SK-N-SH treated with all-trans-retinoic acid at 6 μM for 48 hours (cell line): ENCODE data around the gene TOGARAM1.

ENCODE experiments used
- ATAC-seq: fragments of 200-7000 bp; cut with Tn5 transposase; 3 replicates; pipeline ENCODE4 v1.9.1; 2020; ENCODE audit warnings: mild to moderate bottlenecking, moderate library complexity
- ARNTL ChIP-seq: fragments of 450-650 bp; formaldehyde crosslinking; IDR thresholded peaks from 2 replicates; pipeline ENCODE4 v1.5.0; 2020; ENCODE audit warnings: low read depth, mild to moderate bottlenecking, moderate library complexity, borderline replicate concordance
- BACH2 ChIP-seq: fragments of 250-450 bp; sonication (Bioruptor Pico); IDR thresholded peaks from 2 replicates; pipeline ENCODE4 v1.9.0; 2021; ENCODE audit warnings: mild to moderate bottlenecking, borderline replicate concordance
- CSDC2 ChIP-seq: fragments of 250-450 bp; sonication (Bioruptor Pico); IDR thresholded peaks from 2 replicates; pipeline ENCODE4 v1.5.0; 2020; ENCODE audit warnings: mild to moderate bottlenecking, moderate library complexity
- CSRNP3 ChIP-seq: fragments of 250-450 bp; sonication (Bioruptor Pico); IDR thresholded peaks from 2 replicates; pipeline ENCODE4 v1.5.1; 2021; ENCODE audit warnings: mild to moderate bottlenecking, moderate library complexity
- ESRRG ChIP-seq: fragments of 250-450 bp; sonication (Bioruptor Pico); IDR thresholded peaks from 2 replicates; pipeline ENCODE4 v1.6.1; 2021; ENCODE audit warnings: mild to moderate bottlenecking
- GLIS3 ChIP-seq: fragments of 250-450 bp; sonication (Bioruptor Pico); IDR thresholded peaks from 2 replicates; pipeline ENCODE4 v1.5.0; 2020; ENCODE audit warnings: mild to moderate bottlenecking, moderate library complexity
- ISL1 ChIP-seq: fragments of 250-450 bp; sonication (Bioruptor Pico); IDR thresholded peaks from 2 replicates; pipeline ENCODE4 v2.1.2; 2022; ENCODE audit warnings: mild to moderate bottlenecking, moderate library complexity
- OSR1 ChIP-seq: fragments of 250-450 bp; sonication (Bioruptor Pico); IDR thresholded peaks from 2 replicates; pipeline ENCODE4 v1.8.0; 2022; ENCODE audit warnings: moderate library complexity, mild to moderate bottlenecking, inconsistent platforms
- POU6F1 ChIP-seq: fragments of 250-450 bp; sonication (Bioruptor Pico); IDR thresholded peaks from 2 replicates; pipeline ENCODE4 v1.8.0; 2021; ENCODE audit warnings: low read depth, mild to moderate bottlenecking, moderate library complexity, borderline replicate concordance
- PPARA ChIP-seq: fragments of 250-450 bp; sonication (Bioruptor Pico); IDR thresholded peaks from 2 replicates; pipeline ENCODE4 v1.5.0; 2020; ENCODE audit warnings: mild to moderate bottlenecking, borderline replicate concordance
- RARB ChIP-seq: fragments of 250-450 bp; sonication (Bioruptor Pico); IDR thresholded peaks from 2 replicates; pipeline ENCODE4 v1.8.0; 2021; ENCODE audit warnings: mild to moderate bottlenecking, moderate library complexity
- SNAI2 ChIP-seq: fragments of 250-450 bp; sonication (Bioruptor Pico); IDR thresholded peaks from 2 replicates; pipeline ENCODE4 v1.5.0; 2020; ENCODE audit warnings: mild to moderate bottlenecking, moderate library complexity
- TCF4 ChIP-seq: fragments of 250-450 bp; sonication (Bioruptor Pico); IDR thresholded peaks from 2 replicates; pipeline ENCODE4 v1.8.0; 2021; ENCODE audit warnings: mild to moderate bottlenecking, moderate library complexity, borderline replicate concordance
- TOX ChIP-seq: fragments of 250-450 bp; sonication (Bioruptor Pico); IDR thresholded peaks from 2 replicates; pipeline ENCODE4 v1.8.0; 2021; ENCODE audit warnings: mild to moderate bottlenecking, moderate library complexity, borderline replicate concordance
- TSHZ2 ChIP-seq: fragments of 250-450 bp; sonication (Bioruptor Pico); IDR thresholded peaks from 2 replicates; pipeline ENCODE4 v1.5.0; 2020; ENCODE audit warnings: mild to moderate bottlenecking, moderate library complexity
- ZC3H10 ChIP-seq: fragments of 250-450 bp; sonication (Bioruptor Pico); IDR thresholded peaks from 2 replicates; pipeline ENCODE4 v1.5.1; 2021; ENCODE audit warnings: mild to moderate bottlenecking, moderate library complexity
- ZFP3 ChIP-seq: fragments of 250-450 bp; sonication (Bioruptor Pico); IDR thresholded peaks from 2 replicates; pipeline ENCODE4 v1.5.0; 2020; ENCODE audit warnings: mild to moderate bottlenecking, moderate library complexity
- ZFP30 ChIP-seq: fragments of 450-650 bp; formaldehyde crosslinking; IDR thresholded peaks from 2 replicates; pipeline ENCODE4 v1.5.0; 2022; ENCODE audit warnings: mild to moderate bottlenecking, moderate library complexity
- ZNF565 ChIP-seq: fragments of 450-650 bp; formaldehyde crosslinking; conservative IDR thresholded peaks from 2 replicates; pipeline ENCODE4 v1.5.0; 2020; ENCODE audit warnings: low read depth, mild to moderate bottlenecking, moderate library complexity
- ZNF70 ChIP-seq: fragments of 450-650 bp; formaldehyde crosslinking; IDR thresholded peaks from 2 replicates; pipeline ENCODE4 v1.5.0; 2020; ENCODE audit warnings: mild to moderate bottlenecking, moderate library complexity
- ZNF8 ChIP-seq: fragments of 450-650 bp; formaldehyde crosslinking; IDR thresholded peaks from 2 replicates; pipeline ENCODE4 v1.5.0; 2020; ENCODE audit warnings: mild to moderate bottlenecking, moderate library complexity
- TF ChIP-seq, protein P1 (sequence below): fragments of 250-450 bp; sonication (Bioruptor Pico); IDR thresholded peaks from 2 replicates; pipeline ENCODE4 v1.8.0; 2020; ENCODE audit warnings: mild to moderate bottlenecking, moderate library complexity, borderline replicate concordance

TOGARAM1 gene

GRCh38 chr14:44956866-44957265 is 5.1 kb upstream of the TOGARAM1 start:
- no peak for ATAC-seq

DNA sequence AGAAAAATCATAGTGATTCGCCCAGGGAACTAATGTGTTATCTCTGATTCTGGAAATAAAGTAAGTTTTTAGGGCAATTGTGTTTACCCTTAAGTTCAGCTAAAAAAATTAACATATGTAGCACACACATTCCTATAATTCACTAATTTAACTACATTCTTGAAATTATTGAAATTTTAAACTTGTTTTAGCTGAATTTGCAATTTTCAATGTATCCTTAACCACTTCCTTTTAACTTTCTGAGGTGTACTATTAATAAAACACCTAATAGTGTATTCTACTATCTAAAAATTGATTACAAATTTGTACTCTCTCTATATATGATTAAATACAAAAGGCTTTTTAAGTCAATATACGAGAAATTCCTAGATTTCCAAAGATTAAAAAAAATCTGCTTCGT is 2.5 kb upstream of the TOGARAM1 start:
- no peak for ATAC-seq
- TF ChIP-seq TCF4 (CRISPR knock-in tag) = no peak
- TF ChIP-seq BACH2 (CRISPR knock-in tag) = no peak
- TF ChIP-seq TSHZ2 (CRISPR knock-in tag) = no peak
- no peak for TF ChIP-seq ZNF8 (CRISPR knock-in tag)
- TF ChIP-seq ZFP30 = no peak
- TF ChIP-seq ARNTL (CRISPR knock-in tag) = no peak
- TF ChIP-seq PPARA = no peak
- TF ChIP-seq ZNF70 (CRISPR knock-in tag) = no peak
- no peak for TF ChIP-seq GLIS3 (CRISPR knock-in tag)
- no peak for TF ChIP-seq ZC3H10
- no peak for TF ChIP-seq ESRRG
- no peak for TF ChIP-seq POU6F1 (CRISPR knock-in tag)

More at GRCh38 chr14:44956866-44957265, 5.1 kb upstream of the TOGARAM1 start:
- TF ChIP-seq CSRNP3 (no peak), ZC3H10 (no peak), ZNF70 (CRISPR knock-in tag) (no peak), TOX (CRISPR knock-in tag) (no peak), SNAI2 (no peak), BACH2 (CRISPR knock-in tag) (no peak), POU6F1 (CRISPR knock-in tag) (no peak), TCF4 (CRISPR knock-in tag) (no peak), ZNF565 (CRISPR knock-in tag) (no peak), ZFP3 (CRISPR knock-in tag) (no peak), GLIS3 (CRISPR knock-in tag) (no peak), ARNTL (CRISPR knock-in tag) (no peak), ZNF8 (CRISPR knock-in tag) (no peak), TSHZ2 (CRISPR knock-in tag) (no peak), RARB (no peak), ISL1 (CRISPR knock-in tag) (no peak), OSR1 (no peak), ZFP30 (no peak), CSDC2 (CRISPR knock-in tag) (no peak)
- TF ChIP-seq, protein P1, sequence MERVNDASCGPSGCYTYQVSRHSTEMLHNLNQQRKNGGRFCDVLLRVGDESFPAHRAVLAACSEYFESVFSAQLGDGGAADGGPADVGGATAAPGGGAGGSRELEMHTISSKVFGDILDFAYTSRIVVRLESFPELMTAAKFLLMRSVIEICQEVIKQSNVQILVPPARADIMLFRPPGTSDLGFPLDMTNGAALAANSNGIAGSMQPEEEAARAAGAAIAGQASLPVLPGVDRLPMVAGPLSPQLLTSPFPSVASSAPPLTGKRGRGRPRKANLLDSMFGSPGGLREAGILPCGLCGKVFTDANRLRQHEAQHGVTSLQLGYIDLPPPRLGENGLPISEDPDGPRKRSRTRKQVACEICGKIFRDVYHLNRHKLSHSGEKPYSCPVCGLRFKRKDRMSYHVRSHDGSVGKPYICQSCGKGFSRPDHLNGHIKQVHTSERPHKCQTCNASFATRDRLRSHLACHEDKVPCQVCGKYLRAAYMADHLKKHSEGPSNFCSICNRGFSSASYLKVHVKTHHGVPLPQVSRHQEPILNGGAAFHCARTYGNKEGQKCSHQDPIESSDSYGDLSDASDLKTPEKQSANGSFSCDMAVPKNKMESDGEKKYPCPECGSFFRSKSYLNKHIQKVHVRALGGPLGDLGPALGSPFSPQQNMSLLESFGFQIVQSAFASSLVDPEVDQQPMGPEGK (CRISPR knock-in tag) = no peak
